HCT116 (cell line): ENCODE data around the gene GMPR2. TPM values are rescaled to one million over a fixed set of nuclear protein-coding genes. Genes with fewer than 3 reads are reported as not detected.

Experiments used
- ATAC-seq: fragments of 200-7000 bp; cut with Tn5 transposase; 2 replicates; pipeline ENCODE4 v1.9.1; 2020; ENCODE audit warnings: mild to moderate bottlenecking, moderate library complexity
- BruUV-seq: library from RNA; stranded (reverse); fragments of 400-500 nt; replicated peaks from 2 replicates; lab custom pipeline; 2021; lab: Mats Ljungman, UMichigan
- CTCF ChIA-PET: fragments of 300-600 bp; sonication (Branson Sonifier 250); formaldehyde crosslinking; loops from one replicate; lab custom pipeline; 2021; ENCODE audit warnings: antibody characterized with exemption; lab: Charles Lee
- POLR2A ChIA-PET: fragments of 300-600, 350-600 bp; sonication (Branson Sonifier 250); formaldehyde crosslinking; loops from one replicate; lab custom pipeline; 2021; ENCODE audit warnings: antibody characterized with exemption; lab: Charles Lee
- RAD21 ChIA-PET, 2 experiments: fragments of 300-600 bp; sonication (Branson Sonifier 250); formaldehyde crosslinking; loops; one replicate each; lab custom pipeline; 2023; ENCODE audit warnings: low total read pairs in 2 of 2; ENCODE audit not compliant: uncharacterized antibody in 2 of 2, unreplicated experiment in 2 of 2, low non-redundant PET in 1 of 2; lab: Charles Lee
- DNase-seq: peaks from one replicate; pipeline ENCODE4 v3.0.0-alpha.2; 2010; ENCODE audit warnings: low read depth, low spot score
- H2AFZ ChIP-seq: fragments of 200-600 bp; shearing (Covaris generic), sonication (generic); 2 replicates; pipeline ENCODE4 v1.6.1; 2017; ENCODE audit warnings: low read depth, mixed run types, mixed read lengths, antibody characterized with exemption, low read length; ENCODE audit not compliant: poor library complexity, severe bottlenecking
- H3K27ac ChIP-seq: 2 replicates; pipeline ENCODE4 v1.5.1; 2012; ENCODE audit warnings: low read depth, low read length
- H3K27me3 ChIP-seq: fragments of 200-600 bp; sonication (generic); 2 replicates; pipeline ENCODE4 v1.6.1; 2016; ENCODE audit warnings: mixed run types, low read length, mixed read lengths; ENCODE audit not compliant: insufficient read depth
- H3K36me3 ChIP-seq, 2 experiments: fragments of 200-500 bp in 1 of 2; fragments of 200-600 bp in 1 of 2; sonication (Bioruptor generic) in 1 of 2; sonication (generic) in 1 of 2; 2 replicates each; pipeline versions ENCODE4 v1.5.1 to v1.6.1; 2014 to 2016; ENCODE audit warnings: low read length in 2 of 2, inconsistent platforms in 1 of 2, mixed read lengths in 1 of 2, mixed run types in 1 of 2; ENCODE audit not compliant: insufficient read depth in 2 of 2, control insufficient read depth in 1 of 2
- H3K4me1 ChIP-seq, 2 experiments: fragments of 200-600 bp in 1 of 2; sonication (generic) in 1 of 2; 2 replicates each; pipeline versions ENCODE4 v1.5.1 to v1.6.1; 2012 to 2017; ENCODE audit warnings: low read length in 2 of 2, inconsistent platforms in 1 of 2, mild to moderate bottlenecking in 1 of 2, mixed read lengths in 1 of 2, mixed run types in 1 of 2, moderate library complexity in 1 of 2; ENCODE audit not compliant: insufficient read depth in 2 of 2, control insufficient read depth in 1 of 2
- H3K4me2 ChIP-seq: fragments of 200-600 bp; sonication (generic); 2 replicates; pipeline ENCODE4 v1.6.1; 2017; ENCODE audit warnings: mixed run types, low read length, mixed read lengths
- H3K4me3 ChIP-seq, 2 experiments: fragments of 200-600 bp in 1 of 2; sonication (generic) in 1 of 2; replicated peaks in 1 of 2; 2 replicates each; pipeline ENCODE4 v1.5.1; 2011 to 2016; ENCODE audit warnings: low read length in 2 of 2, control low read depth in 1 of 2, low read depth in 1 of 2, mild to moderate bottlenecking in 1 of 2, mixed read lengths in 1 of 2, mixed run types in 1 of 2
- H3K79me2 ChIP-seq: fragments of 200-600 bp; sonication (generic); 2 replicates; pipeline ENCODE4 v1.6.1; 2017; ENCODE audit warnings: mild to moderate bottlenecking, mixed run types, low read length, moderate library complexity, mixed read lengths; ENCODE audit not compliant: insufficient read depth
- H3K9ac ChIP-seq: fragments of 200-600 bp; sonication (generic); 2 replicates; pipeline ENCODE4 v1.6.1; 2016; ENCODE audit warnings: low read length, mixed read lengths
- H3K9me2 ChIP-seq: fragments of 200-600 bp; sonication (generic), shearing (Covaris generic); 2 replicates; pipeline ENCODE4 v1.6.1; 2017; ENCODE audit warnings: mixed run types, mild to moderate bottlenecking, moderate library complexity; ENCODE audit not compliant: insufficient read depth
- H3K9me3 ChIP-seq, 2 experiments: fragments of 200-500 bp in 1 of 2; fragments of 200-600 bp in 1 of 2; sonication (Bioruptor generic) in 1 of 2; sonication (generic) in 1 of 2; 2 replicates each; pipeline ENCODE4 v1.6.1; 2014 to 2017; ENCODE audit warnings: low read length in 2 of 2, mixed read lengths in 2 of 2, inconsistent platforms in 1 of 2, low read depth in 1 of 2, mild to moderate bottlenecking in 1 of 2, mixed run types in 1 of 2, moderate library complexity in 1 of 2; ENCODE audit not compliant: control insufficient read depth in 1 of 2, insufficient read depth in 1 of 2
- H4K20me1 ChIP-seq: fragments of 200-600 bp; sonication (generic), shearing (Covaris generic); 2 replicates; pipeline ENCODE4 v1.6.1; 2017; ENCODE audit warnings: mixed run types, mild to moderate bottlenecking, moderate library complexity; ENCODE audit not compliant: insufficient read depth
- CEBPB ChIP-seq: IDR thresholded peaks from 2 replicates; pipeline ENCODE4 v1.6.1; 2012; ENCODE audit warnings: low read depth
- CTCF ChIP-seq, 3 experiments: fragments of 200-600 bp in 1 of 3; sonication (generic) in 1 of 3; IDR thresholded peaks in 2 of 3; conservative IDR thresholded peaks in 1 of 3; 2 replicates each; pipeline ENCODE4 v1.5.1; 2012 to 2017; ENCODE audit warnings: low read depth in 2 of 3, low read length in 2 of 3, antibody characterized with exemption in 1 of 3, borderline replicate concordance in 1 of 3, control low read depth in 1 of 3, mild to moderate bottlenecking in 1 of 3, mixed read lengths in 1 of 3, mixed run types in 1 of 3, moderate library complexity in 1 of 3; ENCODE audit not compliant: insufficient read depth in 1 of 3
- EGR1 ChIP-seq: IDR thresholded peaks from 2 replicates; pipeline ENCODE4 v1.6.1; 2012; ENCODE audit warnings: low read depth
- ELF1 ChIP-seq: IDR thresholded peaks from 2 replicates; pipeline ENCODE4 v1.6.1; 2012; ENCODE audit warnings: low read depth, borderline replicate concordance
- EZH2 ChIP-seq: fragments of 200-600 bp; sonication (generic); IDR thresholded peaks from 2 replicates; pipeline ENCODE4 v1.6.1; 2017; ENCODE audit warnings: antibody characterized with exemption, mixed run types
- MAX ChIP-seq: IDR thresholded peaks from 2 replicates; pipeline ENCODE4 v1.6.1; 2012
- POLR2AphosphoS5 ChIP-seq: IDR thresholded peaks from 2 replicates; pipeline ENCODE4 v1.6.1; 2011; ENCODE audit warnings: mild to moderate bottlenecking, low read depth, low read length, moderate library complexity
- SIN3A ChIP-seq: IDR thresholded peaks from 2 replicates; pipeline ENCODE4 v1.6.1; 2012; ENCODE audit warnings: low read depth
- TCF7L2 ChIP-seq: IDR thresholded peaks from 2 replicates; pipeline ENCODE4 v1.7.0; 2011; ENCODE audit warnings: borderline replicate concordance, inconsistent platforms; ENCODE audit not compliant: insufficient read depth, insufficient read length; ENCODE audit errors: extremely low read depth
- intact Hi-C: fragments of 100-400 bp; cut with micrococcal nuclease; formaldehyde crosslinking; loops from 2 replicates; pipeline ENCODE4 v1.10.0; 2022
- total RNA-seq: library from RNA; stranded (reverse); gene quantifications from one replicate; pipeline ENCODE4 v1.2.1, GENCODE V29; 2021; ENCODE audit not compliant: unreplicated experiment

Gene GMPR2
- total RNA-seq, 1 experiment from 2014 or later: 66.9 TPM

- ChIA-PET RAD21 (no interaction called here), CTCF (interaction anchor here (0.9 to 1.1 kb wide), 2 partner anchors 34 to 194 kb away, joined by 3 read pairs; partner anchors contain the start of gene RABGGTA), POLR2A (no interaction called here)
- DNase-seq (no peak), ATAC-seq (no peak)
- Histone ChIP-seq H3K4me1 (peaks cover 11 to 38% of the 10 kb centered on the region in 2 experiments), H3K36me3 (peaks cover 45 to 59% of the 10 kb centered on the region in 2 experiments; a peak in 3 of 4 replicates), H3K9me2 (no peaks in the 10 kb centered on the region), H3K9ac (no peak overlapping the region), H3K4me2 (no peak overlapping the region), H3K4me3 (no peak overlapping the region), H3K27ac (no peak overlapping the region), H3K79me2 (peaks cover 46% of the 10 kb centered on the region), H3K9me3 (no peaks in the 10 kb centered on the region), H3K27me3 (no peaks in the 10 kb centered on the region), H4K20me1 (no peaks in the 10 kb centered on the region), H2AFZ (no peak overlapping the region)
- intact Hi-C loops: no loop called here
- BruUV-seq: no TSS peak
- TF ChIP-seq TCF7L2: no peak
- no peak for TF ChIP-seq SIN3A
- no peak for TF ChIP-seq POLR2AphosphoS5
- TF ChIP-seq ELF1: no peak
- TF ChIP-seq EGR1: no peak
- TF ChIP-seq CTCF (IDR thresholded peaks at IDR 0.05 in 2 of 3, conservative IDR thresholded peaks at IDR 0.05 in 1 of 3; ENCODE audit: borderline replicate concordance in 1 of 3, insufficient read depth in 1 of 3, low read depth in 2 of 3, low read length in 2 of 3): no peak
- no peak for TF ChIP-seq CEBPB
- TF ChIP-seq MAX: no peak
- TF ChIP-seq EZH2: no peak
These were observed 4.8 kb downstream of the GMPR2 start for GRCh38 chr14:24237463-24237955.
